Measurements from ENCODE around the gene TMOD1.

DNA sequence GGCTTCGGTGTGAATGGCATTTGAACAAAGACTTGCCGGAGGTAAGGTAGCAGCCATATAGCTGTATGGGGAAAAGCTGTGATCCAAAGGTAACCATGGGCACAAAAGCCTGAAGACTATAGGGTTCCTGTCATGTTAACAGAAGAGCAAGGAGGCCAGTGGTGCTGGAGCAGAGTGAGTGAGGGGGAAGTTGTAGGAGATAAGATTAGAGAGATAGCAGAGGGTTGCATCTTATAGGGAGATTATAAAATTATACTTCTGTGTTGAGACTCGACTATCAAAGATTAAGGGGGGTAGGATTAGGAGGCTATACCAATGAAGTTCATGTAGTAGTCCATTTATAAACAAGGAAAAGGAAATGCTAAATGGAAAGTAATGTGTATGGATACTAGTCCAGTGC, 135.4 kb downstream of the TMOD1 start:
- TF ChIP-seq, protein P1, sequence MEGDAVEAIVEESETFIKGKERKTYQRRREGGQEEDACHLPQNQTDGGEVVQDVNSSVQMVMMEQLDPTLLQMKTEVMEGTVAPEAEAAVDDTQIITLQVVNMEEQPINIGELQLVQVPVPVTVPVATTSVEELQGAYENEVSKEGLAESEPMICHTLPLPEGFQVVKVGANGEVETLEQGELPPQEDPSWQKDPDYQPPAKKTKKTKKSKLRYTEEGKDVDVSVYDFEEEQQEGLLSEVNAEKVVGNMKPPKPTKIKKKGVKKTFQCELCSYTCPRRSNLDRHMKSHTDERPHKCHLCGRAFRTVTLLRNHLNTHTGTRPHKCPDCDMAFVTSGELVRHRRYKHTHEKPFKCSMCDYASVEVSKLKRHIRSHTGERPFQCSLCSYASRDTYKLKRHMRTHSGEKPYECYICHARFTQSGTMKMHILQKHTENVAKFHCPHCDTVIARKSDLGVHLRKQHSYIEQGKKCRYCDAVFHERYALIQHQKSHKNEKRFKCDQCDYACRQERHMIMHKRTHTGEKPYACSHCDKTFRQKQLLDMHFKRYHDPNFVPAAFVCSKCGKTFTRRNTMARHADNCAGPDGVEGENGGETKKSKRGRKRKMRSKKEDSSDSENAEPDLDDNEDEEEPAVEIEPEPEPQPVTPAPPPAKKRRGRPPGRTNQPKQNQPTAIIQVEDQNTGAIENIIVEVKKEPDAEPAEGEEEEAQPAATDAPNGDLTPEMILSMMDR (IDR thresholded peaks at IDR 0.05) = no peak
- TF ChIP-seq POLR2A (IDR thresholded peaks at IDR 0.05) (no peak), EP300 (IDR thresholded peaks at IDR 0.05) (no peak)
